ENCODE data around the gene TPGS1.

Gene TPGS1

DNA sequence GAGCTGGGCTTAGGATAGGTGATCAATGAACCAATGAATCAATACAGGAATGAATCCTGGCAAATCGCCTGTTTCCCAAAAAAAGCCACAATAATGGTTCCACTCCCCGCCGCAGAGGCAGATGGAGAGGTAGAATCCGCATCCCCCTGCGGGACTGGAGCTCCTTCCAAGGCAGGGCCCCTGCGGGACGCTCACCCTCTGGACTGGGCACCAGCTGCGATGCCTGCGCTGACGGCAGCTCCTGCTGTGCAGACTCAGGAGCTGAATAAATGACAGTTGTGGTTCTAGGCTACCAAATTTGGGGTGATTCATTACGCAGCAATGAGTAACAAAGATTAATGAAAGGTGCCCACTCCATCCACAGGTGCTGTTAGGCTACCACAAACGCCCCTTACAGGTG lies 15.4 kb downstream of the TPGS1 start:
- DNase-seq, result no peak

DNA sequence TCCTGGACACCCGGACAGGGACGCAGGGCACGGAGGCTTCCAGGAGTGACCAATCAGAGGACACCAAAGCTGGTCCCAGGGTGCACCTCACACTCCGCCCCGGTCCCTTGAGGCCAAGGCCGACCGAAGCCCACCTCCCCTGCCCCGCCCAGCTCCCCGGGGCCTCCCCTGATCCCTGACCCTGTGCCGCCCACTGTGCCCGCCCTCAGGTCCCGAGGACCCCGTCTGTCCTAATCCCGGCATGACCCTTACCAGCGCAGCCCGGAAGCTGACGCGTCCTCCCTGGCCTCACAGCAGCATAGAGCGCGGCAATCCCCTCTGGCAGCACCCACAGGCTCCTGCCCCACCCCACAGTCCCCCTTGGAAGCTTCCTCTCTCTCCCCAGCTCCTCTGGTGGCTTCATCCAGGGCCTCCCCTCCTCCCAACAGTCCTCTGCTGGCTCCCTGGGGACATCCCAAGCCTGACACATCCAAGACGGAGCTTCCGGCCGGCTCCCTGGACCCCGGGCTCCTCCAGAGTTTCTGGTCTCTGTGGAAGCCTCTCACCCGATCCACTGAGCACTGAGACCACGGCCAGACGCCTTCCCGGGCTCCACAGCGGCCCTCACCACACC lies 16.9 kb downstream of the TPGS1 start:
- DNase-seq, result no peak

DNA sequence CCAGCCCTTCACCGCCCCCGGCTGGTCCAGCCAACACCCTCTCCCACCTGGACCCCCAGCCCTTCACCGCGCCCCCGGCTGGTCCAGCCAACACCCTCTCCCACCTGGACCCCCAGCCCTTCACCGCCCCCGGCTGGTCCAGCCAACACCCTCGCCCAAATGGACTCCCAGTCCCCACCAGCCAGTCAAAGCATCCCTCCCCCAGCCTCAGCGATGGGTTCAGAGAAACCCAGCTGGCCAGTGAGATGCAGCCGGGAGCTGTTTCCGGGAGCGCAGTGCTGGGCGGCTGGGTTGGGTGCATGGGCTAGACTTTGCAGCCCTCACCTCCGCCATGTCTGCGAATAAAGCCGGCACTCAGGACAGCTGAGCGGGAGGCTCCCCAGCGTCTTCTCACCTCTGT lies 17.7 kb downstream of the TPGS1 start:
- DNase-seq, result no peak

DNA sequence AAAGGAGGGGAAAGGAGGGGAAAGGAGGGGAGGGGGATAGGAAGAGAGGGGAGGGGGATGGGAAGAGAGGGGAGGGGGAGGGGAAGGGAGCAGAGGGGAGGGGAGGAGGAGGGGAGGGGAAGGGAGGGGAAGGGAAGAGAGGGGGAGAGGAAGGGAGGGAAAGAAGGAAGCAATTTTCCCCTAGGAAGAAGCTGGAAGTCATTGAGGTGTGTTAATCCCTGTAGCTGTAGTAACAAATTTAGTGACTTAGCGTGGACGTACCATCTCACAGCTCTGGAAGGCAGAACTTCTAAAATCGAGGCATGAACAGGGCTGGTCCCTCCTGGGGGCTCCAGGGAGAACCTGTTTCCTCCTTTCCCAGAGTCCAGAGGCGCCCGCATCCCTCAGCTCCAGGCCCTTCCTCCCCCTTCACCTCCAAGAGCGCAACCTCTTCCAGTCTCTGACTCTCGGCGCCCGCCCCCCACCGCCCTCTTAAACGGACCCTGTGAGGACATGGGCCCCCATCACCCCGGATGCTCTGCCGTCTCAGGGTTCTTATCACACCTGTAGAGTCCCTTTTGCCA lies 18.6 kb downstream of the TPGS1 start:
- DNase-seq, result no peak

DNA sequence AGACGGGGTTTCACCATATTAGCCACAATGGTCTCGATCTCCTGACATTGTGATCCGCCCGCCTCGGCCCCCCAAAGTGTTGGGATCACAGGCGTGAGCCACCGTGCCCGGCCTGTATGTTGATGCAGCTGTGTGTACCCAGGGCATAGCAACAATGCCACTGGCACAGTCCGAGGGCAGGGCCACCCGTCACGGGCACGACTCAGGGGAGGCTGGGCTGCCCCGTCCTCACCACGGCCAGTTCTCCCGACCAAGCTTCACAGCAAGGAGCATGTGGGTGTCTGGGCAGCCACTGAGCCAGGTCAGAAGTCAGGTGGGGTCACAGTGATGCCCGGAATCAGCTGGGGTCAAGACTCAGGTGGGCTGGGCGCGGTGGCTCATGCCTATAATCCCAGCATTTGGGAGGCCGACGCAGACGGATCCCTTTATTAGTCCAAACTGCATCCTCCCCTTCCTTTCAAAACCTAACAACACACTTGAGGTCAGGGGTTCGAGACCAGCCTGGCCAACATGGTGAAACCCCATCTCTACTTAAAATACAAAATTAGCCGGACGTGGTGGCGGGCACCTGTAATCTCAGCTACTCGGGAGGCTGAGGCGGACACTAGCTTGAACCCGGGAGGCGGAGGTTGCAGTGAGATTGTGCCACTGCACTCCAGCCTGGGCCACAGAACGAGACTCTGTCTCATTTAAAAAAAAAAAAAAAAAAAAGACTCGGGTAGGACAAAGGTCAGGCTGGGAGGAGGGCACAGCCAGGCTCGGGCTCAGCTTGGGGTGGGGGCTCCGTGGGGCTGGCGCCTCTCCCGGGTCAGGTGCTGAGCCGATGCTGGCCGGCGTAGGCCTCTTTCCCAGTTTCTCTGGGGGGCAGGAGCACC lies 23.1 kb downstream of the TPGS1 start:
- no peak for DNase-seq

DNA sequence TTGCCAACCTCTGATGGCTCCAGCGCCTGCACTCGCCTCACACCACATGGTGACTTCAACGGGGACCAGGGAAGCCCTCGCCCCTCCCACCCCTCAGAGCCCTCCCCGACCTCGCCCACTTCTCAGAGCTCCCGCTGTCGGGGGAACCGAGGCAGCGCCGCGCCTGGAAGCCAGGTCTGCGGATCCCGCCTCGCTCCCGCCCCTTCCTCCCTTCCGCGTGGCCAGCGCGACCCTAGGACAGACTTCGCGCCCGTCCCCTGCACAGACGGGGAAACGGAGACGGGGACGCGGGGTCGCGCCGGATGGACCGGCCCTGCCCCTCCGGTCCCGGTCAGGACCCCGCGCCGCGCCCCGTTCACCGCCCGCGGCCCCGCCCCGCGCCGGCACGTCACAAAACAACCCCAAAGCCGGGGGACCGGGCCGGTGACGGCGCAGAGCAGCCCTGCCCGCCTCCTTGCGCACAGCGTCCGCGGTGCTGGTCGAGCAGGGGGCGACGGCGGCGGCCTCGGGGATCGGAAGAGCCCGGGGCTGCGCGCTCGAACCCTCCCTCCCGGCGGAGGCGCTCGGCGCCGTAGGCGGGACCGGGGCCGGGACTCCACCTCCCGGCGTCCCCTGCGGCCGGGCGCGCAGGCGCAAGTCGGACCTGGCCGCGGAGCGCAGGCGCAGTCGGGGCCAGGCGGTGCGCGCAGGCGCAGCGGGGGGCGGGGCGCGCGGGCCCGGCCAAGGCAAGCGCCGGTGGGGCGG lies 23.9 kb downstream of the TPGS1 start:
- DNase-seq, result peak; percentile 84

DNA sequence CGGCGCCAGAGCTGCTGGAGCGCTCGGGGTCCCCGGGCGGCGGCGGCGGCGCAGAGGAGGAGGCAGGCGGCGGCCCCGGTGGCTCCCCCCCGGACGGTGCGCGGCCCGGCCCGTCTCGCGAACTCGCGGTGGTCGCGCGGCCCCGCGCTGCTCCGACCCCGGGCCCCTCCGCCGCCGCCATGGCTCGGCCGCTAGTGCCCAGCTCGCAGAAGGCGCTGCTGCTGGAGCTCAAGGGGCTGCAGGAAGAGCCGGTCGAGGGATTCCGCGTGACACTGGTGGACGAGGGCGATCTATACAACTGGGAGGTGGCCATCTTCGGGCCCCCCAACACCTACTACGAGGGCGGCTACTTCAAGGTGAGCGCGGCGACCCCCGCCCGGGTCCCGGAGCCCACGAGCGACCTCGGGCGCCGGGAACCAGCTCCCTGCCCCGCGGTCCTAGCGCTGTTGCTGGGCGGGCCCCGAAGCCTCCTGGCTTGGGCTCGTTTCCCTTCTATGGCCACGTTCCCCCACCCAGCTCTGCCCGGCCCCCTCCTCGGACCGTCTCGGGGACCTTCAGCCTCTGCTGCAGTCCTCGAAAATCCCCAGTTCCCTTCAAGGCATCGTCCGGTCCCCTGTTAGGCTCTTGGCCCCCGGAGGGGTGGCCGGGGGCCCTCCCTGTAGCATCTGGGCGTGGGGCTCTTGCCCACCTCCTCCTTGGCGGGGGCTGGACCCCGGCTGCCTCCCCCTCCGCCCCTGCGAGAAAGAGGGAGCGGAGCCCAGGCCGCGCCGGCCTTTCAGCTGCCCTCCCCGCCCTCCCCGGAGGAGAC lies 24.7 kb downstream of the TPGS1 start, which contains the start of gene CDC34:
Gene CDC34 (plus strand): TSS at position 8 of the 808 bp plus-strand sequence. CDS start 172 bp downstream, at position 180.
- no peak for DNase-seq

DNA sequence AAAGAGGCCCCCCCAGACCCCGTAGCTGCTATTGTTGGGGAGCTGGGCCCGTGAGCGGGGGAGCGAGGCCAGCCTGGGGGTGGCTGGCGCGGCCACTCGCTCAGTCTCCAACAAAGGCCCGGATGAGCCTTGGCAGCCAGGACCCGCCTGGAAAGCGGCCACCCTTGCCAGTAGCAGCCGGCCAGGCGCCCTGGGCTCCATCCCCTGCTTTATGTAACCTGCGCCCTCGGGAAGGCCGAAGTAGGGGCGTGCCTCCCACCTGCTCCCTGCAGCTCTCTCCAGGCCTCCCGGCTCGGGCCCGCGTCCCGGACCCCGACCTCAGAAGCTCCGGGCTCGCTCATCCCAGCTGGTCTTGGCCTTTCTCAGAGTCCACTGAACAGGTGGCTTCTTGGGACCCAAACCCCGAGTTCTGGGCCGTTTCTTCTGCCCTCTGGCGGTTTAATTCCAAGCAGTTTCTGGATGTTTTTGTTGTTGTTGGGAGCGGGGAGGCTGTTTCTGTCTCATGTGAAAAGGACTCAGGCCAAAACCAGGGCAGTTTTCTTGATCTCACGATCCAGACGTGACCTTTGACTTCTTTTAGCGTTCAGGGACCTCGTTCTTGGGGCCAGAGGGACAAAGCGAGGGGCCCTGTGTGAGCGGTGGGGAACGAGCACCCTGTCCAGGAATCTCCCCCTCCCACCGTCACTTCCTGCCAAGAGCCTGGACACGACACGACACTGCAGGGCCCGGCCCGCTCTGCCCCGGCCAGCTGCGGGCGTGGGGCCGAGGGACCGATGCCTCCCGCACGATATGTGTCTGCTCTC lies 25.5 kb downstream of the TPGS1 start:
- DNase-seq, result peak; percentile 66

DNA sequence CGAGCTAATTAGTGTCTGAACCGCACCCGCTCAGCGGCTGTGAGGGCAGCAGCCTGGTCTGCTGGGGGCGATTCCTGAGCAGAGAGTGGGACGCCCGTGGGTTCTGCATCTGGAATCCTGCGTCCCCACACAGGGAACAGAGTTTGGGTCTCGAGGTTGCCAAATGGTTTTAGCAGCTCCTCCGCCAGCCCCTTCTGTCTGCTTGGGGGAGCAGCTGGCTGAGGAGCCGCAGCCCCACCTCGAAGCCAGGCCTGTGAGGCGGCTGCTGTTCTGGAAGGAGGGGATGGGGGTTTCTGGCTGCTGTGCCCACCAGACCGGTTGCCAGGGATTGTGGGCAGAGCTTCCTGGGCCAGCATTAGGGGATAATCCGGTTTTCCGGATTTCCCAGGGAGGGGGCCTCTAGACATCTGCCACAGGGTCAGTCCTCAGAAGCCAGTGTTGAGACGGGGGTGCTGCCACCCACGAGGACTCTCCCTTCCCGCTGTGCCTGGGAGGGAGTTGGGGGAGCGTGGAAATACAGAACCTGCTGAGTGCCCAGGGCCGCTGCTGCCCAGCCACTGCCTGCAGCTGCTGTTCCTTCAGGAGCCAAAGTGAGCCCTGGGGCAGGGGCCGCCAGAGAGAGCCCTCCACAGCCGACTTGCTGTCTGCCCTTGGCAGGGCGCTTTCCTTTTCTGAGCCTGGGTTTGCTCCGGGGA lies 26.2 kb downstream of the TPGS1 start:
- no peak for DNase-seq

DNA sequence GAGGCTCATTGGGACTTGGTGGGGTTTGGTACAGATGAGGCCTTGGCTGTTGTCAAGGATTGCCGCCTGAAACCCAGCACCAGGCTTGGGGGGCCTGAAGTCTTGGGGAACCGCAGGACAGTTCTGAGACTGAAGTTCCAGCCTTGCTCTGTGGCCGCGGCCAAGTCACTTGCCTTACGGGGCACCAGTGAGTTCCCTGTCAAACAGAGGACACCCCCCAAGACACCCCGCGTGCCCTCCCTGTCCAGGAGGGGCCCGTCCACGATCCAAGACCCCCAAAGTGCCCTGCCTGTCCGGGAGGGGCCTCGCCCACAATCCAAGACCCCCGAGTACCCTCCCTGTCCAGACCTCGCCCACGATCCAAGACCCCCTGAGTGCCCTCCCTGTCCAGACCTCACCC lies 26.8 kb downstream of the TPGS1 start:
- DNase-seq, result no peak

DNA sequence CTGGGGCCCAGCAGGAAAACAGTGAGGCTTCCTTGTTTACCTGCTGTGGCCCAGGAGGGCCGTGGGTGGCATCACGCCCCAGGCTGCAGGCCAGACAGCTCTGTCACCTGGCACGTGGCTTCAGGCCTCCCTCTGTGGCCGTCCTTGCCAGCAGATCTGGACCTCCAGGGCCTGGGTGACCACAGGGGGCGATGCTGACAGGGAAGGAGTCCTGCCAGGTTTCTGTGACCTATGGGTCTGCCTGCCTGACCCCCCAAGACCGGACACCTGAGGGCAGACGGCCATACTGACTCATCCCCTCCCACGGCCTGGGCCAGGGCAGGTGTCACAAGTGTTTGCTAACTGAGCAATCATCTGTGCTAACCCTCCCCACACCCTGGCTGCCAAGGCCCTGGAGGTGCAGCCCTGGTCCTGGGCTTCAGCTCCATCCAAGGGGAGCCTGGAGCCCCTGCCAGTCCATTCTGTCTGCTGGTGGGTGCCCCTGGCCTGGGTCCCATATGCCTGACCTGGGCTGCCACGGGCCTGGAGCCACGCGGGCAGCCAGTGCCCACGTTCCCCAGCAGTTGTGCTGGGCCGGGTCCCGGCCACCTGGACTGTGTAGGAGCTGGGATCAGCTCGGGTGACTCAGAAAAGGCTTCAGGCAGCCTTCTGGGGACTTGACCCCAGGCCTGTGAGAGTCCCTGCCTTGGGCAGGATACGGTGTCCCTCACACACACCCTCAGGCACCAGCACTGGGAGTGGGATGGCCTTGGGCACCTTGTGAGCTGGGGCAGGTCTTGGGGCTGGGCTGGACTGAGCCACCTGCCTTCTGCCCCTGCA lies 27.9 kb downstream of the TPGS1 start:
- no peak for DNase-seq

DNA sequence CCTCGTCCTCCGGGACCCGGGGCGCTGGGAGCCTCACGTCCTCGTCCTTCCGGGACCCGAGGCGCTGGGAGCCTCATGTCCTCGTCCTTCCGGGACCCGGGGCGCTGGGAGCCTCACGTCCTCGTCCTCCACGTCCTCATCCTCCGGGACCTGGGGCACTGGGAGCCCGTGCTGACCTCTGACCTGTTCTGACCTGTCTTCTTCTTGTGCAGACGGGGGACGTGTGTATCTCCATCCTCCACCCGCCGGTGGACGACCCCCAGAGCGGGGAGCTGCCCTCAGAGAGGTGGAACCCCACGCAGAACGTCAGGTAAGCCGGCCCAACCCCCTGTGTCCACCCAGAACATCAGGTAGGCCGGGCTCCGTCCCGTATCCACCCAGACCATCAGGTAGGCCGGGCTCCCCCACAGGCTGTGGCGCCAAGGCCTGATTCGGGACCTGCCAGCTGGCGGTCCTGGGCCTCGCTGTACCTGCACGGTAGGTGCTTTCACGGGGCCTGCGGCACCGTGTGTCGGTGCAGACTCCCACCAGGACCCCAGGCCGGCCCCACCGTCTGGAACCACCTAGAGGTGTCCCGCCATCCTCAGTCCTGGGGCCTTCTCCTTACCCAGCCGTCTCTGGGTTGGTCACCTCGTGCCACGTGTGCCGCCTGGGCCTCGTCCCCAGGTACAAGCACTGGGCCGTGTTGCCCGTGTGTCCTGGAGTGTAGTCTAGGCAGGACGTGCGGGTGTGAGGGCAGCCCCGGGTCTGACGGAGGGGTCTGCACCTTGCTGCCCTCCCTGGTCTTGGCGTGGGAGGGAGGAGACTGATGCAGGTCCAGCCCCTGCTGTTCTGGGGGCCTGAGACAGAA lies 29.0 kb downstream of the TPGS1 start:
- DNase-seq, result no peak

DNA sequence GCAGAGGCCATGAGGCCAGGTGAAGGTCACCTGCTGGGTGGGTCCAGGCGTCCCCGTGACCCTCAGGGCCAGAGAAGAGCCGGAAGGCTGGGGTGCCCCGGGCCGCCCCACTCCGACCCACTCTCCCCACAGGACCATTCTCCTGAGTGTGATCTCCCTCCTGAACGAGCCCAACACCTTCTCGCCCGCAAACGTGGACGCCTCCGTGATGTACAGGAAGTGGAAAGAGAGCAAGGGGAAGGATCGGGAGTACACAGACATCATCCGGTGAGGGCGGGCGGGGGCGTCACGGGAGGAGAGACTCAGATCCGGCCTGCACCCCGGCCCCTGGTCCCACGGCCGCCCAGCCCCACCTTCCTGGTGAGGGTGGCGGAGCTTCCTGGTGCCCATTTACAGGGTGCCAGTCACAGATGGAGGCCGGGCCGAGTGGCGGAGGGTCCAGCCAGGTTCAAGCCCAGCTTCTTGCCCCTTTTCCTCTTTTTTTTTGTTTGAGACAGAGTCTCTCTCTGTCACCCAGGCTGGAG lies 29.6 kb downstream of the TPGS1 start:
- no peak for DNase-seq

DNA sequence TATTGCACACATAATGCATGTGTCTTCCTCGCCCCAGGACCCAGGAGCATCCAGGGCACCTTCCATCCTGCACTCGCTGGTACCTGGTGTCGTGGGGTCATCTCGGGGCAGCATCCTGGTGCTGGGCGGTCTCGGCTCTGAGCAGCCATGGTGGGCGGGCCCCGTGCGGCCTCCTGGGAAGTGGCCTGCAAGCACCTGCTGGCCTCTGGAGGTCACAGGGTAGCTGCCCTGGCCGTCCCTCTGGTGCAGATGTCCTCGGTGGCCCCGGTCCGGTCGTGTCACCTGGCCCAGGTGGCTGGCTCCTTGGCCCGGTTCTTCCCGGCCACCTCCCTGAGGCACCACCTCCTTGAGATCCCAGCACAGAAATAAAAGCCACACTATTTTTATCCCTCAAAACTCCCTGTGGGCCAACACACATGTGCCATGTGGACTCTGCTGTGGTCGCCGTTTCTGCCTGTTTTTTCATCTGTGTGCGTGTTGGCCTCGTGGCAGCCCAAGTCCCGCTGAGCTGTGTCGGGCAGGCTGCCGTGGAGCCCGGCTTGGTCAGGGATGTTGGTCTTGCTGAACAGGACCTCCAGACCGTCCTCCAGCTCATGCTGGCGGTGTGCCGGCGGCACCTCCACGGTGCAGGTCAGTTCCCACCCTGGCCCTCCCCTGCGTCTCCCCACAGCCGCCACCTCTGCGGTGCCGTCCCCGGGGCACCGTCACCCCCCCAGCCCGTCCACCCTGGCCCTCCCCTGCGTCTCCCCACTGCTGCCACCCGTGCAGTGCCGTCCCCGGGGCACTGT lies 31.5 kb downstream of the TPGS1 start:
- no peak for DNase-seq

DNA sequence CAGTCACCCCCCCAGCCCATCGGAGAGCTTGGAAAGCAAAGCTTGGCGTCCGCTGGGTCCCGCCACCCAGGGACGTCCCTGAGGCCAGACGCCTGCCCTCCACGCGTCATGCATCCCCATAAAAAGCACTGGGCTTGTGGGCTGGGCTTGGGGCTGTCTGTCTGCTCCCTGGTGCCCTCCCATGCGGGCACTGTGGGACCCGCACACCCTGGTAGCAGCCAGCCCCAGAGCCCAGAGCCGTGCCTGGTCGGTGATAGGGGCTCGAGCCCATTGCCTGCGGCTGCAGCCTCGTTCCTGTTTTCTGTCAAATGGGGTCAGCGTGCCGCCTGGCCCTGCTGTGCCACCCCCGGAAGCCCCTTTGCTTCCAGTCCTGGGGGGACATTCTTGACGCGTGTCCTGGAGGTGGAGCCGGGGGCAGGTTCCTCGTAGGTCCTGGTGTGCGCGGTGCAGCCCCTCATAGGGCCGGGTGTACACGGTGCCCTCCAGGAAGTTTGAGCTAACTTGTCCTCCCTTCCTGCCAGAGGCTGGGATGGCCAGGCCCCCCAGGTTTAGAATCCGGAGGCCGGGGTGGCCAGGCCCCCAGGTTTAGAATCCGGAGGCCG lies 32.2 kb downstream of the TPGS1 start:
- no peak for DNase-seq

DNA sequence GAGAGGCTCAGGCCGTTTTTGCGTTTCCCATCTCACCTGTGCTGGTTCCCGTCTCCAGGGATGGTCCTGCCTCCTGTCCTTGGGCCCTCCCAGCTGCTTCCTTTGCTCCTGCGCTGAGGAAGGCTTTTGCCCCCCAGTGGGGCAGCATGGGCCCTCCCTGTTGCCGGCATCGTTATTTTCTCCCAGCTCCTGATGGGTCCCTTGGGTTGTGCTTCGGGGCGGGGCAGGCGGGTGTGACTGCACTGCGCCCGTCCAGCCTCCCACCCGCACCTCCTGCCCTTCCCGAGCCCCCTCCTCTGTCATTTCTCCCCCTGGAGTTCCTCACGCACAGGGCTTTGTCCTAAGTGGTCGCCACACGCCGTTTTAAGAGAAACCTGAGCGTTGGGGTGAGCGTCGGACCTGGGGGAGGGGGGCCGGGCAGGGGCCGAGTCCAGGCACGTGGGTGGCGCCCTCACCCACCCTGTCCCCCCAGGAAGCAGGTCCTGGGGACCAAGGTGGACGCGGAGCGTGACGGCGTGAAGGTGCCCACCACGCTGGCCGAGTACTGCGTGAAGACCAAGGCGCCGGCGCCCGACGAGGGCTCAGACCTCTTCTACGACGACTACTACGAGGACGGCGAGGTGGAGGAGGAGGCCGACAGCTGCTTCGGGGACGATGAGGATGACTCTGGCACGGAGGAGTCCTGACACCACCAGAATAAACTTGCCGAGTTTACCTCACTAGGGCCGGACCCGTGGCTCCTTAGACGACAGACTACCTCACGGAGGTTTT lies 33.8 kb downstream of the TPGS1 start:
- no peak for DNase-seq

DNA sequence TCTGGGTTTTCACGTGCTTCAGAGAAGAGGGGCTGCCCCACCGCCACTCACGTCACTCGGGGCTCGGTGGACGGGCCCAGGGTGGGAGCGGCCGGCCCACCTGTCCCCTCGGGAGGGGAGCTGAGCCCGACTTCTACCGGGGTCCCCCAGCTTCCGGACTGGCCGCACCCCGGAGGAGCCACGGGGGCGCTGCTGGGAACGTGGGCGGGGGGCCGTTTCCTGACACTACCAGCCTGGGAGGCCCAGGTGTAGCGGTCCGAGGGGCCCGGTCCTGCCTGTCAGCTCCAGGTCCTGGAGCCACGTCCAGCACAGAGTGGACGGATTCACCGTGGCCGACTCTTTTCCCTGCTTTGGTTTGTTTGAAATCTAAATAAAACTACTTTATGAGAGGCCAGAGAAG lies 34.4 kb downstream of the TPGS1 start:
- no peak for DNase-seq
